ENCODE data around the gene MEF2A.
A peak's percentile ranks its signal among the peaks of the same experiment; 100 is the strongest.

MEF2A gene

GRCh38 chr15:99566157-99566897 is 543 bp downstream of the MEF2A start:
- DNase-seq (peak; percentile 34), ATAC-seq (ENCODE audit: insufficient read depth, low read depth) (peak; percentile 41)
- Histone ChIP-seq H2AFZ (ENCODE audit: low read depth, low read length) (peak overlapping the region; percentile 97), H3K27ac (ENCODE audit: low read length) (peak overlapping the region; percentile 98), H3K9me3 (ENCODE audit: insufficient read depth, low read length, severe bottlenecking) (no peaks in the 10 kb centered on the region), H3K4me1 (ENCODE audit: insufficient read depth, low read length) (peaks cover 55% of the 10 kb centered on the region), H3K36me3 (ENCODE audit: insufficient read depth, low read length) (no peaks in the 10 kb centered on the region), H3K4me3 (ENCODE audit: low read depth in 1 of 2, low read length in 2 of 2) (peak overlapping the region; percentile 91 to 92), H3K79me2 (ENCODE audit: insufficient read depth, low read length) (peaks cover 53% of the 10 kb centered on the region), H3K27me3 (ENCODE audit: insufficient read depth, low read length, poor library complexity) (no peaks in the 10 kb centered on the region), H3K9ac (ENCODE audit: low read depth, low read length) (peak overlapping the region; percentile 80), H4K20me1 (ENCODE audit: insufficient read depth, low read length) (peaks cover 28% of the 10 kb centered on the region; the same call in 1 of the 2 replicates), H3K4me2 (ENCODE audit: insufficient read depth, low read length) (peak overlapping the region; percentile 75)
- no peak for TF ChIP-seq CTCF (IDR thresholded peaks at IDR 0.05; ENCODE audit: borderline replicate concordance, extremely low read depth, low read length, poor library complexity, severe bottlenecking)

- peaks cover 40% of the 10 kb centered on the region; the same call in 1 of the 2 replicates for H4K20me1 ChIP-seq (ENCODE audit: insufficient read depth, low read length)
- ATAC-seq (ENCODE audit: insufficient read depth, low read depth) (no peak), DNase-seq (no peak)
- peak overlapping the region; percentile 75 for H3K4me2 ChIP-seq (ENCODE audit: insufficient read depth, low read length)
- peaks cover 77% of the 10 kb centered on the region for H3K79me2 ChIP-seq (ENCODE audit: insufficient read depth, low read length)
- H3K36me3 ChIP-seq (ENCODE audit: insufficient read depth, low read length), result no peaks in the 10 kb centered on the region
- H3K4me1 ChIP-seq (ENCODE audit: insufficient read depth, low read length), result peaks cover 35% of the 10 kb centered on the region
- TF ChIP-seq EZH2 (IDR thresholded peaks at IDR 0.05; ENCODE audit: borderline replicate concordance, low read depth, low read length, severe bottlenecking) (no peak), CTCF (IDR thresholded peaks at IDR 0.05; ENCODE audit: borderline replicate concordance, extremely low read depth, low read length, poor library complexity, severe bottlenecking) (no peak)
- no peak overlapping the region for H2AFZ ChIP-seq (ENCODE audit: low read depth, low read length)
- peak overlapping the region in 1 of 2 experiments; percentile 91; a peak in 1 of 4 replicates for H3K4me3 ChIP-seq (ENCODE audit: low read depth in 1 of 2, low read length in 2 of 2)
- peak overlapping the region; percentile 80; the same call in 1 of the 2 replicates for H3K9ac ChIP-seq (ENCODE audit: low read depth, low read length)
- H3K27ac ChIP-seq (ENCODE audit: low read length), result no peak overlapping the region
- no peaks in the 10 kb centered on the region for H3K27me3 ChIP-seq (ENCODE audit: insufficient read depth, low read length, poor library complexity)
- H3K9me3 ChIP-seq (ENCODE audit: insufficient read depth, low read length, severe bottlenecking), result no peaks in the 10 kb centered on the region
These were observed 3.0 kb downstream of the MEF2A start for GRCh38 chr15:99568625-99569352.

GRCh38 chr15:99571299-99571698 is 5.5 kb downstream of the MEF2A start:
- peaks cover 51% of the 10 kb centered on the region; the same call in 1 of the 2 replicates for H4K20me1 ChIP-seq (ENCODE audit: insufficient read depth, low read length)
- no peak overlapping the region for H3K9ac ChIP-seq (ENCODE audit: low read depth, low read length)

More at GRCh38 chr15:99571299-99571698, 5.5 kb downstream of the MEF2A start:
- Histone ChIP-seq H3K9me3 (ENCODE audit: insufficient read depth, low read length, severe bottlenecking) (no peaks in the 10 kb centered on the region), H3K4me2 (ENCODE audit: insufficient read depth, low read length) (no peak overlapping the region), H3K27ac (ENCODE audit: low read length) (no peak overlapping the region), H2AFZ (ENCODE audit: low read depth, low read length) (no peak overlapping the region), H3K4me1 (ENCODE audit: insufficient read depth, low read length) (peaks cover 25% of the 10 kb centered on the region), H3K27me3 (ENCODE audit: insufficient read depth, low read length, poor library complexity) (no peaks in the 10 kb centered on the region), H3K79me2 (ENCODE audit: insufficient read depth, low read length) (peaks cover 100% of the 10 kb centered on the region), H3K4me3 (ENCODE audit: low read depth in 1 of 2, low read length in 2 of 2) (no peak overlapping the region), H3K36me3 (ENCODE audit: insufficient read depth, low read length) (no peaks in the 10 kb centered on the region)
- ATAC-seq (ENCODE audit: insufficient read depth, low read depth) (no peak), DNase-seq (no peak)
- TF ChIP-seq CTCF (IDR thresholded peaks at IDR 0.05; ENCODE audit: borderline replicate concordance, extremely low read depth, low read length, poor library complexity, severe bottlenecking) (no peak), EZH2 (IDR thresholded peaks at IDR 0.05; ENCODE audit: borderline replicate concordance, low read depth, low read length, severe bottlenecking) (no peak)
